GM12878 (cell line): ENCODE measurements around the gene MLNR.

Experiments used
- BACH1 ChIP-seq: fragments of 450-650 bp; IDR thresholded peaks from 2 replicates; pipeline ENCODE4 v1.6.1; 2017; ENCODE audit warnings: mild to moderate bottlenecking, borderline replicate concordance
- BCL3 ChIP-seq: IDR thresholded peaks from 2 replicates; pipeline ENCODE4 v1.6.1; 2011; ENCODE audit warnings: borderline replicate concordance, low read depth, mild to moderate bottlenecking, moderate library complexity, low read length; ENCODE audit not compliant: insufficient read depth, poor library complexity, severe bottlenecking
- CTCF ChIP-seq, 3 experiments: IDR thresholded peaks in 2 of 3; conservative IDR thresholded peaks in 1 of 3; 2 replicates each; pipeline ENCODE4 v1.5.1; 2011; ENCODE audit warnings: low read depth in 3 of 3, low read length in 3 of 3, mild to moderate bottlenecking in 3 of 3, control low read depth in 2 of 3, moderate library complexity in 2 of 3, inconsistent platforms in 1 of 3, mixed read lengths in 1 of 3; ENCODE audit not compliant: control insufficient read depth in 2 of 3, insufficient read depth in 1 of 3; ENCODE audit errors: extremely low read depth in 1 of 3
- ELK1 ChIP-seq: IDR thresholded peaks from 2 replicates; pipeline ENCODE4 v1.6.1; 2012; ENCODE audit warnings: low read depth, low read length, improper control_type of control experiment
- GABPA ChIP-seq: IDR thresholded peaks from 2 replicates; pipeline ENCODE4 v1.6.1; 2014; ENCODE audit warnings: antibody characterized with exemption, low read depth, mild to moderate bottlenecking, inconsistent platforms
- HDAC2 ChIP-seq: fragments of 200-600 bp; sonication (generic); IDR thresholded peaks from 2 replicates; pipeline ENCODE4 v1.6.1; 2017
- POLR2A ChIP-seq: IDR thresholded peaks from 2 replicates; pipeline ENCODE4 v1.6.1; 2011; ENCODE audit warnings: low read depth, mild to moderate bottlenecking, low read length
- RBBP5 ChIP-seq: fragments of 200-600 bp; sonication (generic); conservative IDR thresholded peaks from 2 replicates; pipeline ENCODE4 v1.6.1; 2016
- SIX5 ChIP-seq: IDR thresholded peaks from 2 replicates; pipeline ENCODE4 v1.6.1; 2011; ENCODE audit warnings: mild to moderate bottlenecking, low read depth, low read length, moderate library complexity; ENCODE audit not compliant: severe bottlenecking
- SP1 ChIP-seq: IDR thresholded peaks from one replicate; pipeline ENCODE4 v1.6.1; 2011; ENCODE audit warnings: low read depth, low read length
- SREBF2 ChIP-seq: IDR thresholded peaks from 2 replicates; pipeline ENCODE4 v1.6.1; 2012; ENCODE audit warnings: mild to moderate bottlenecking, low read length
- SUPT20H ChIP-seq: IDR thresholded peaks from 2 replicates; pipeline ENCODE4 v1.6.1; 2011; ENCODE audit warnings: low read depth, mild to moderate bottlenecking, low read length, moderate library complexity, borderline replicate concordance; ENCODE audit not compliant: control insufficient read depth
- TARDBP ChIP-seq: IDR thresholded peaks from 2 replicates; pipeline ENCODE4 v1.6.1; 2016; ENCODE audit warnings: borderline replicate concordance
- ZNF384 ChIP-seq: IDR thresholded peaks from 2 replicates; pipeline ENCODE4 v1.6.1; 2012; ENCODE audit warnings: low read depth, mild to moderate bottlenecking, low read length, improper control_type of control experiment, borderline replicate concordance

DNA sequence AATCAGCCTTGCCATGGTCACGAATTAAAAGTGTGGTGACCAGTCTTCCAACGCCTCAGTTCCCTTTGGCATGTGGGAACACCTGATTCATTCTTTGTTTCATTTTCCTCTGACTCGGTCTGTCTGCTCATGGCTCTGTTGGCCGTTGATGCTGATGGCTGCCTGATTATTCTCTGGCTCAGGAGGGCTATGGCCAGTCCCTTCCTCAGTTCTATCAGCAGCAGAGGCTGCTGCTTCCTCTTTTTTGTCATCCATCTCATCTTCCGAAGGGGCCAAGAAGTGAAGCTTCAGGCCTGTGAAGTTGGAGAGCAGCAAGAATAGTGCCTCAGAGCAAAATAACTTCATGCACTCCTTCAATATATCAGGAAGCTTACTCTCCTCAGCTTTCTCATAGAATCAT lies 9.5 kb upstream of the MLNR start:
- no peak for TF ChIP-seq ZNF384
- no peak for TF ChIP-seq ELK1
- no peak for TF ChIP-seq CTCF (IDR thresholded peaks at IDR 0.05 in 2 of 3, conservative IDR thresholded peaks at IDR 0.05 in 1 of 3; ENCODE audit: control insufficient read depth in 2 of 3, extremely low read depth in 1 of 3, insufficient read depth in 1 of 3, low read depth in 3 of 3, low read length in 3 of 3)
- no peak for TF ChIP-seq SUPT20H
- TF ChIP-seq TARDBP, result no peak
- no peak for TF ChIP-seq HDAC2
- TF ChIP-seq POLR2A, result no peak
- no peak for TF ChIP-seq RBBP5
- TF ChIP-seq BACH1, result no peak
- no peak for TF ChIP-seq GABPA
- no peak for TF ChIP-seq BCL3
- no peak for TF ChIP-seq SREBF2
- no peak for TF ChIP-seq SP1
- no peak for TF ChIP-seq SIX5
